CD4-positive, alpha-beta T cell treated with Interleukin-10 for 1 hour (primary cell): Measurements from ENCODE around the gene TRPC3.

Experiments
- DNase-seq: peaks from one replicate; pipeline ENCODE4 v3.0.0-alpha.2; 2020

Gene TRPC3

DNA sequence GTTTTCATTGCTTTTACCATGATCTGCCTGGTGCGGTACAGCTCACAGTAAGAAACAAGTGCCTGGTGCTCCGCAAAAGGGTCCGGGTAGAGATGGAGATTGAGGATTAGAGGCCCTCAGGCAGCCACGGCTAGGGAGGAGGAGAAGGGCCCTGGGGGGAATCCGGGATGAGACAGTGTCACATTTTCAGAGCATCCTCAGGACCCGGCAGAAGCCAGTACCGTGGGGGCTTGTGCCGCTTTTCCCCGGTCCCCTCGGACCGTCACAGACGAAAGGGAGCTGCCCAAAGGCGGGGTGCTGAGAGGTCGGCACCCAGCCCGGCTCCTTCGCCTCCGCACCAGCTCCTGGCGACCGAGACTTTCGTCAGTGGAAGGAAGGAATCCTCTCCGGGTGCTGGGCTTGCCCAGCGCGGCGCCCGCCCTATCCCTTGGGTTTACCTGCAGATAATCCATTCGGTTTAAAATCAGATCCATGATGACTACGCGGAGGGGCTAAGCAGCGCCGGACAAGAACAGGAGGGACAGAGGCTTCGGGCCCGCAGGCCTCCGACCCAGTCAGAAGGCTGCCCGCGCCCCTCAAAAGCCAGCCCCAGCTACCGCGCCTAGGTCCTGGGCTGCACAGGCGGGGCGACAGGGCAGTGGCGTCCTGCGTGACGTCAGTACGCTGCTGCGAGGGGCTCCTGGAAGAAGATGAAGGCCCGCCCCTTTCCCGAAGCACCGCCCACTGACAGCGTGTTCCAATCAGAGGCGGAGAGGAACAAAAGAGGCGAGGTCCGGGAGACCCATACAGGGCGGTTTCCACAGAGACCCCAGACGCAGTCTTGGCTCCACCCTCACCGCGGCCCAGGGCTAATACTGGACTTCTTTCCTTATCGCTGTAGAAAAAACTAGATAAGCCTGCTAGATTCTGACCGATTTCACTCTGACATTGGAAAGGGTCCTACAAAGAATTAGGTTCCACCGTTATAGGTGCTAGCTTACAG lies 81.7 kb downstream of the TRPC3 start, which contains the start of gene BBS7:
BBS7 (minus strand) TSS at position 634 of the 982 bp plus-strand sequence; CDS start at position 473, 161 bp downstream.
- peak; percentile 97 for DNase-seq

GRCh38 chr4:121863799-121864198 lies 88.1 kb downstream of the TRPC3 start:
- DNase-seq: no peak

GRCh38 chr4:121861426-121861825 lies 90.4 kb downstream of the TRPC3 start:
- no peak for DNase-seq

- DNase-seq: no peak
Observed at GRCh38 chr4:121860121-121860520, 91.7 kb downstream of the TRPC3 start.

DNA sequence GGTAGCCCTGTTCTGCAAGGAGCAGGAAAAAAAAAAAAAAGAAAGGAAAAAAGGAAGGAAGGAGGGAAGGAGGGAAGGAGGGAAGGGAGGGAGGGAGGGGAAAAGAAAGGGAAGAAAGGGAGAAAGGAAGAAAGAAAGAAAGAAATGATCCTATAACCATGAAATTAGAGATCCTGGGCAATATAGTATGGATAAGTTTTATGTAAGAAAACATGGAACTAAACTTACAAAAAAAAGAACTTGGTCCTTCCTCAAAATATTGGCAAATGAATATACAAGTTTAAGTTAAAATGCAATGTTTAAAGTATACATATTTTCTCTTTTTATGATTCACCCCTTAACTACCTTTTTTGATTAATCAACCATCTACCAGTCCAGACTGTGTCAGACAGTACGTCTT lies 100.5 kb downstream of the TRPC3 start:
- DNase-seq: no peak

GRCh38 chr4:121846662-121847061 lies 105.2 kb downstream of the TRPC3 start:
- no peak for DNase-seq

- DNase-seq: no peak
Observed at GRCh38 chr4:121842862-121843261, 109.0 kb downstream of the TRPC3 start.

- no peak for DNase-seq
Observed at GRCh38 chr4:121838136-121838535, 113.7 kb downstream of the TRPC3 start.

GRCh38 chr4:121829511-121829910 lies 122.3 kb downstream of the TRPC3 start:
- no peak for DNase-seq
